Brain pericyte (primary cell): ENCODE data around the gene ADGRG1.

ENCODE experiments used
- DNase-seq: peaks from one replicate; pipeline ENCODE4 v3.0.0-alpha.2; 2012; ENCODE audit warnings: low read depth, low spot score

ADGRG1 gene

DNA sequence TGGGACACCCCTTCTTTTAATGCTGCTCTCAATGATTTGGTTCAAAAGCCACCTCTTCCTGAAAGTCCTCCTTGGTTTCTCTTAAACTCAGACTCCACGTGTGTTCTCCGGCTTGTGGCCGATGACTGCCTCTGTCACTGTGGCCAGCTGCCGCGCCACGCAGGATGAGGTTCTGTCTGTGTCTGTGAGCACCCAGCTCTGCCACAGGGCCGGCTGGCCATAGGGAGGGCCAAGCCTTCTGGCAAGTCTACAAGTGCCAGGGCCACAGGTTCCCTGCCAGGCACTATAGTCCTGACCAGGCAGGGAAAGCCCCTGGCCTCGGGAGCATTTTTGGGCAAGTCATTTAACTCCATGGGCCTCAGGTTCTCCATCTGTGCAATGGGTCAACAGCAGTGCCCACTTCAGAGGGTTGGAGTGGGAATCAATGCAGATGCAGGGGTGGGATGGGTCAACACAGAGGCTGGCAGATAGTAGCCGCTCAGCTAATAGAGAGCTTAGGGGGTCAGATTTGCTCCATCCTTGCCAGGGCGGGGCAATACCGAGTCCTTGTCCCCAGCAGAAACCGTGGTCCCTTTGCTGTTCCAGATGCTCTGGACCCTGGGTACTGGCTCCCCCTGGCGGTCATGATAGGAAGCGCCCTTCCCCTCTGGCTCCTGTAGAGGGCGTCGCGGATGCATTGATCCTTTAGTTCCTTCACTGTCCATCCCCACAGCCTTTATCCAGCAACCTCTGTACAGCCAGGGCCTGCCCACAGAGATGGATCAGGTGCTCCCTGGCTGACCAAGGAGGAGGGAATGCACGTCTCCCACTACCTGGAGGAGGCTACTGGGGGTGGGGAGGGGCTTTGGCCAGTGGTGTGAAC, 20.4 kb downstream of the ADGRG1 start:
- DNase-seq = peak; percentile 46

GRCh38 chr16:57649443-57649751, 21.0 kb downstream of the ADGRG1 start:
- no peak for DNase-seq

GRCh38 chr16:57649846-57650245, 21.4 kb downstream of the ADGRG1 start:
- DNase-seq = no peak

GRCh38 chr16:57651344-57652333, 23.2 kb downstream of the ADGRG1 start:
- no peak for DNase-seq

DNA sequence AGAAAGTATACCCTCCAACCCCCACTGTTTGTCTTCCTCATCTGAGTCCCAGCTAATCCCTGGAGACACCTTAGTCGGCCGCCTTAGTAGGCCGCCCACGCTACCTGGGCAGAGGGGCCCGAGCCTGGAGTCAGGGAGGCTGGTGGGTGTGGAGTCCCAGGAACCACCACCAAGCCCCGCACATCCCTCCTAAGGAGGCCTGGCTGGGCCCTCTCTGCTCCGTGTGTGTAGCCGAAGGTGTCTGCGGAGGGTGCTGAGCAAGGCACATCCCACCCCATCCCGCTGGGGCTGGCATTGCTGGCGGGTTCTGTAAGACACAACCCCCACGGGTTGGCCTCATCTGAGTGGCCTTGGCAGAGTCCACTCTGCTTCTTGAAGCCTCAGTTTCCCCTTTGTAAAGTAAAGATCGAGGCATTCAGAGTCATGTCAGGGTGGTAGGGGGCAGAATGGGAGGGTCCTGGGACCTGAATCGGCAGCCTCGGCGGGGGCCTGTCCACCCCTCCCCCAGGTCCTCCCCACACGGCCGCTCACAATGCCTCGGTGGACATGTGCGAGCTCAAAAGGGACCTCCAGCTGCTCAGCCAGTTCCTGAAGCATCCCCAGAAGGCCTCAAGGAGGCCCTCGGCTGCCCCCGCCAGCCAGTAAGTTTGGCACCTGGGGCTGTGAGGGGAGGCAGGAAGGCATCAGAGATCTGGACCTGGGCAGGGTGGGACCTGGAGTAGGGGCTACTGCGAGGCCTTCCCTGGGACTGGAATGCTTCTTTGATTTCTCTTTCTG, 24.5 kb downstream of the ADGRG1 start:
- DNase-seq = no peak

- DNase-seq = no peak
Observed at GRCh38 chr16:57653936-57654335, 25.5 kb downstream of the ADGRG1 start.

- no peak for DNase-seq
Observed at GRCh38 chr16:57656342-57656955, 28.0 kb downstream of the ADGRG1 start.

DNA sequence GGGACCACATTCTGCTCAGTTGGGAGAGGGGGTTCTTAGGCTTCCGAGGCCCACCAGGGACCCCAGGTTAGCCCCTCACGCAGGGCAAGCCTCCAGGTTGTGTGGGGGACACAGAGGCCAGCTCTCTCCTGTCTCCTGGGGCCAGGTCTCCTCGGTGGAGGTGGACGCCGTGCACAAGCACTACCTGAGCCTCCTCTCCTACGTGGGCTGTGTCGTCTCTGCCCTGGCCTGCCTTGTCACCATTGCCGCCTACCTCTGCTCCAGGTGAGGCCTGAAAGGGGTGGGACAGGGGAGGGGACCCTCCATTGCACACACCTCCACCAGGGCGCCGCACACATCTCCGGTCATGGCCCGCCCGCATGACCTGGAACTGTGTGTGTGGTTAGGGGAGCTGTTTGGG, 28.8 kb downstream of the ADGRG1 start:
- DNase-seq = no peak

- DNase-seq = no peak
Observed at GRCh38 chr16:57658130-57658877, 29.9 kb downstream of the ADGRG1 start.

GRCh38 chr16:57658878-57659674, 30.6 kb downstream of the ADGRG1 start:
- DNase-seq = no peak

DNA sequence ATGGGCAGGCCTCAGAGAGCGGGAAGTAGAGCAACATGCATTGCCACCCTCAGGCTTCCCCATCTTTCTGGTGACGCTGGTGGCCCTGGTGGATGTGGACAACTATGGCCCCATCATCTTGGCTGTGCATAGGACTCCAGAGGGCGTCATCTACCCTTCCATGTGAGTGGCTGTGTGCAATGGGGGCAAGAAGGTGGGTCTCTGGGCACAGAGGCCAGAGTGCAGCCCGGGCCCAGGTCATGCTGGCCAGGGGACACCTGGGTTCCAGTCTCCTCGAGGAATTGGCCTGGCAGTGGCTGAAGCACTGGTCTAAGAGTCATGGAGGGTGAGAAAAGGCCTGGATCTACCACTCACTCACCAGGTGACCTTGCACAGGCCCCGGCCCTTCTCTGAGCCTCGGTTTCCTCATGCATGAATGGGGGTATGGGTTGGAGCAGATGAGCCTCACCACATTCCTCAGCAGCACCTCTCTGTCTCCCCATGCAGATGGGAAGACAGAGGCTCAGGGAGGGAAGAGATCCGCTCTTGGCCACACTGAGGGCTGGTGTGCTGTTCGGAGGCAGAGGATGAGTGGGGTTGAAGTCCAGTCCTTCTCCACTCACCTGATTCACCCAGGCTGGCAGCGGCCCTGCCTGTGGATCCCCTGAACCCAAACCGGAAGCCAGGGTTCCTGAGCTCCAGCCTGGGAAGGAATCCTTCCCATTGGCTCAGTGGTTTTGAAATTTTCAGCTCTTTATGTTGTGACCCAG, 32.5 kb downstream of the ADGRG1 start:
- no peak for DNase-seq

DNA sequence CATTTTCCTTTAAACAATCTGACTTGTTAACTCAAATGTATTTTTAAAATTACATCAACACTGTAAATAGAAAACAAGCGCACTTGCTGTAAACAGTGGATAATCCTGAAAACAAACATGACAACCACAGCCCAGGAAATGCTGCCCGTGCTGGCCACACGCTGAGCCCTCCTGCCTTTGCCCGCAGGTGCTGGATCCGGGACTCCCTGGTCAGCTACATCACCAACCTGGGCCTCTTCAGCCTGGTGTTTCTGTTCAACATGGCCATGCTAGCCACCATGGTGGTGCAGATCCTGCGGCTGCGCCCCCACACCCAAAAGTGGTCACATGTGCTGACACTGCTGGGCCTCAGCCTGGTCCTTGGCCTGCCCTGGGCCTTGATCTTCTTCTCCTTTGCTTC, 33.1 kb downstream of the ADGRG1 start:
- no peak for DNase-seq

DNA sequence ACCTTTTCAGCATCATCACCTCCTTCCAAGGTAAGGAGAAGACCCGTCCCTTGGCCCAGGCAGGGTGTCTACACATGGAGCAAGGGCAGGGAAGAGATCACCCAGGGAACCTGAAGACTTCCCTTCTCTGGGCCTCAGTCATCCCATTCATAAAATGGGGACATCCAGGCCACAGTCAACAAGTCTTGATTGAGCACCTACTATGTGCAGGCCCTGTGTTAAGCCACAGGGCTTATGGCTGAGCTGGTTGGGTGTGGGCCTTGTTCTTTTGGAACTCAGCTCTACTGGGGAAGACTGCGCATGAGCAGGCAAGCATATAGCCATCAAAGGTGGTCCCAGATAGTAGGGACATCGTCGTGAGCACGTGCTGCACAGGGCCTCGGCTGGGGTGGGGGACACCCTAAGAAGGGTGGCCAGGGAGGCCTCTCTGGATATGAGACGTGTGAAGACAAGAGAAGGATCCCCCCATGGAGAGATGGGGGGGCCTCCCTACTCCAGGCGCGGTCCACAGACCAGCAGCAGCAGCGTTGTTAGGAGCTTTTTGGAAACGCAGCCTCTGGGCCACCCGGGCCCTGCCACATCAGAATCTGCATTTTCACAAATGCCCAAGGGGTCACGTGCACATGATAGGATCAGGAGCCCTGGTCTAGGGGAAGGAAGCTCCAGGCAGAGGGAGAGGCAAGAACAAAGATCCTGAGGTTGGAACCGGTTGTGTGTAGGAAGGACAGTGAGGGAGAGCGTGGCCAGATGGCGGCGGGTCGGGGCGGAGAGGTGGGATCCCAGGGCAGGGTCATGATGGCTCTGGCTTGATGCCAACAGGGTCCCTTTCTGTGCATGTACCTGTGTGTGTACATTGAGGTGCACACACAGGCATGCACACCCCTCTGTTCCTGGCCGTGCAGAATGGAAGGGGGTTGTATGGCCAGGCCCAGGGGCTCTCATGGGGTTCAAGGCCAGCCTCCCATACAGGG, 33.8 kb downstream of the ADGRG1 start:
- DNase-seq = no peak

DNA sequence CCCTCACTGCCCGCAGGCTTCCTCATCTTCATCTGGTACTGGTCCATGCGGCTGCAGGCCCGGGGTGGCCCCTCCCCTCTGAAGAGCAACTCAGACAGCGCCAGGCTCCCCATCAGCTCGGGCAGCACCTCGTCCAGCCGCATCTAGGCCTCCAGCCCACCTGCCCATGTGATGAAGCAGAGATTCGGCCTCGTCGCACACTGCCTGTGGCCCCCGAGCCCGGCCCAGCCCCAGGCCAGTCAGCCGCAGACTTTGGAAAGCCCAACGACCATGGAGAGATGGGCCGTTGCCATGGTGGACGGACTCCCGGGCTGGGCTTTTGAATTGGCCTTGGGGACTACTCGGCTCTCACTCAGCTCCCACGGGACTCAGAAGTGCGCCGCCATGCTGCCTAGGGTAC, 35.0 kb downstream of the ADGRG1 start:
- DNase-seq = no peak

DNA sequence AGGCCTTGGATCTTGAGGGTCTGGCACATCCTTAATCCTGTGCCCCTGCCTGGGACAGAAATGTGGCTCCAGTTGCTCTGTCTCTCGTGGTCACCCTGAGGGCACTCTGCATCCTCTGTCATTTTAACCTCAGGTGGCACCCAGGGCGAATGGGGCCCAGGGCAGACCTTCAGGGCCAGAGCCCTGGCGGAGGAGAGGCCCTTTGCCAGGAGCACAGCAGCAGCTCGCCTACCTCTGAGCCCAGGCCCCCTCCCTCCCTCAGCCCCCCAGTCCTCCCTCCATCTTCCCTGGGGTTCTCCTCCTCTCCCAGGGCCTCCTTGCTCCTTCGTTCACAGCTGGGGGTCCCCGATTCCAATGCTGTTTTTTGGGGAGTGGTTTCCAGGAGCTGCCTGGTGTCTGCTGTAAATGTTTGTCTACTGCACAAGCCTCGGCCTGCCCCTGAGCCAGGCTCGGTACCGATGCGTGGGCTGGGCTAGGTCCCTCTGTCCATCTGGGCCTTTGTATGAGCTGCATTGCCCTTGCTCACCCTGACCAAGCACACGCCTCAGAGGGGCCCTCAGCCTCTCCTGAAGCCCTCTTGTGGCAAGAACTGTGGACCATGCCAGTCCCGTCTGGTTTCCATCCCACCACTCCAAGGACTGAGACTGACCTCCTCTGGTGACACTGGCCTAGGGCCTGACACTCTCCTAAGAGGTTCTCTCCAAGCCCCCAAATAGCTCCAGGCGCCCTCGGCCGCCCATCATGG, 35.7 kb downstream of the ADGRG1 start:
- DNase-seq = no peak

DNA sequence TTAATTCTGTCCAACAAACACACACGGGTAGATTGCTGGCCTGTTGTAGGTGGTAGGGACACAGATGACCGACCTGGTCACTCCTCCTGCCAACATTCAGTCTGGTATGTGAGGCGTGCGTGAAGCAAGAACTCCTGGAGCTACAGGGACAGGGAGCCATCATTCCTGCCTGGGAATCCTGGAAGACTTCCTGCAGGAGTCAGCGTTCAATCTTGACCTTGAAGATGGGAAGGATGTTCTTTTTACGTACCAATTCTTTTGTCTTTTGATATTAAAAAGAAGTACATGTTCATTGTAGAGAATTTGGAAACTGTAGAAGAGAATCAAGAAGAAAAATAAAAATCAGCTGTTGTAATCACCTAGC, 36.2 kb downstream of the ADGRG1 start:
- DNase-seq = no peak

GRCh38 chr16:57665541-57665940, 37.1 kb downstream of the ADGRG1 start:
- DNase-seq = no peak
